Activated CD4-positive, alpha-beta T cell treated with anti-CD3 and anti-CD28 coated beads for 48 hours (primary cell): ENCODE results near the gene ADGB.
A peak's percentile ranks its signal among the peaks of the same experiment; 100 is the strongest.
"Not testable (repeated sequence)": the region's sequence is repeated elsewhere in the genome, so short reads cannot be mapped to it uniquely, and the experiment has no call there.

ENCODE experiments used
- DNase-seq: peaks from one replicate; pipeline ENCODE4 v3.0.0-alpha.2; 2020

ADGB gene

DNA sequence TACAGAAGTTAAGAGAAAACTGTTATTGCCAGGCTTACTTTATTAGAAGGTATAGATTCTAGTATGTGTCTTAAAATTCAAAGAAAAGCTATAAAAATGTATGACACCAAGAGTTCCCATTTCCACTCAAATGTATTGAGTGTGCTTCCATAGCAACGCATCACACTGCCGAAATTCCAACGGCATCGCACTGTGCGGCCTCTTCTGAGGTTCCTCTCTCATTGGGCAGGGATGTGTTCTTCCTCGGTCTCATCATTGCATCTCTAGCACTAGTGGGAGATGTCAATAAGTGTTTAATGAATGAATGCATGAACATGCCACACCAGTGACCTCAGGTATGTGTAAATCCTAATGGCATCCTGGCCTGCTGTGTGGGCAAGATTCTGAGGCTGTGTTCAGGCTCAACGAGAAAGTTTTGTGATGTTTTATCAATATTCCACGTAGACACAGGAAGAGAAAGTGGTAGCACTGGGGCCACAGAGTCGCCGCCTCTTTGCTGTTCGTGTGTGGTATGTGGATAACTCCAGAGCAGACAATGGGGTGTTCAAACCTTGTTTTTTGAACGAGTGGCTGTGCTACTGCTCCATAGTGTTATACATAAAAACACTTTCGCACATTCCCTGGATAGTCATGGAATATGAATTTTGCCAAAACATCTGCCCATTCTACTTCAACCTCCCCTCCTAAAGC lies 171.6 kb downstream of the ADGB start:
- peak; percentile 3 for DNase-seq

DNA sequence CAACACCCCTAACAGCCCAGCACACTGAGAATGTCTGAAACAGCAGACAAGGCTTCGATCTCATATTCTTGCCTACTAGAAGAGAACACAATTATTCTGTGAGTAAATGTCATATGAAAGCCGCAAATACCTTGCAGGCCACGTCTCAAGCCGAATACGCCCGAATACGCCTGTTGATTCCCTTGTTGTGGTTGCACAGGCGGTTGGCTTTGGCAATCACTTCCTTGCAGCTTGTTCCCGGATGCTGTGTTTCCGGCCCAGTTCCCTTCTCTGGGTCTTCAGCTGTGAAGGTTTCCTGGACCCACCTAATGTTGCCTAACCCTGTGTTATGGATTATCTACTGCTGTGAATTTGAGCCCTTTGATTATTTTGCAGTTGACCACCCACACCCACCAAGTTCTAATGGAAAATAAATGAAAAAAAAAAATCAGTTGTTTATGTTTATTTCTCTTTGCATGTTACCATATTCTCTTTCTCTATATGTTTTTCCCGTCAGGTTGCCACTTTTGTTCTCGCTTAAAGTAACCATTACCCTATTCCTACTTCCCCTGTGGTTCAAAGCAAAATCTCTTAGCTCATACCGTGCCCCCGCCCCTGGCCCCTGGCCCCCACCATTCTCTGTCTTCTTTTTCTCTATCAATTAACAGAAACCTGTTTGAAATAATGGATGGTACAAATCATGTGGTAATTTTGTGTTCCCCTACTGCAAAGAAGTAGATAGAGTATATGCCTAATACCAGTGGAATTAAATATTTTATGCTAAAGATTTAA lies 172.4 kb downstream of the ADGB start:
- peak; percentile 53 for DNase-seq

- no peak for DNase-seq
Observed at GRCh38 chr6:146775220-146775619, 176.4 kb downstream of the ADGB start.

DNA sequence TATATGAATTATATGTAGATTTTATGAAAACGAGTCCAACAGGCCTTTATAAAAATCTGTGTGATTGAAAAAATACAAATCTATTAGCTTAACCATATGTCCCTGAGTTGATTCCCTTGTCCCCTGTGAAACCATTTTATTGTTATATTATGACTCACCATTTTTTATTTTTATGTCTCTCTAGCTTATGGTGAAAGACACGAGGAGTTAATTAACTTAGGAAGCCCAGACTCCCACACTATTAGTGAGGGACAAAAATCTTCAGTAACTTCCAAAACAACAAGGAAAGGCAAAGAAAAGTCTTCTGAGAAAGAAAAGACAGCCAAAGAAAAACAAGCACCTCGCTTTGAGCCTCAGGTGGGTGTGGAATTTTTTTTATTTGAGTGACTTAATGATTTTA lies 183.1 kb downstream of the ADGB start:
- no peak for DNase-seq

DNA sequence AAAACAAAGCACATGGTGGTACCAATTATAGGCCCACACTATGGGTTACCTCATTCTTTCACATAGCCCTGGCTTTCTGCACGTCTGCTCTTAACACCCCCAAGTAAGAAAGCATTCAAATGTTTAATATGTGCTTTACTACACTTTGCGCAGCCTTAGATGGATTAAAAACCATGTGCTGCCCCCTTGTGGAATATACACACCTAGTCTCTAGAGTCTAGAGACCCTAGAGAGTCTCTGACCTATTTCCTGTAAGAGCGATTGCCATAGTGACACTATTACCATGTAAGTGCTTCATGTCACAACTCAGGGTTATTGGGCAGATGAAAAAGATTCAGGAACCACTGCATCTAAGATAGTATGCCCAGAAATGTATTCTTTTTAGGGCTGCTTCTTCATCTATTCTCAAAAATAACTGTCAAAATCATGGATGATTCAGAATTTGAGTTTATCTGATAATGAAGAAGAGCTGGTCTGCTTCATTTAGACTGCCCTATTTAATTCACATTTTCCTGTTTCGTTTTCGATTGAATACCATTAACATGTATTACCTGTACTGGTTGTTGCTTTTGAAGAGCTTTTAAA lies 186.3 kb downstream of the ADGB start:
- peak; percentile 46 for DNase-seq

DNA sequence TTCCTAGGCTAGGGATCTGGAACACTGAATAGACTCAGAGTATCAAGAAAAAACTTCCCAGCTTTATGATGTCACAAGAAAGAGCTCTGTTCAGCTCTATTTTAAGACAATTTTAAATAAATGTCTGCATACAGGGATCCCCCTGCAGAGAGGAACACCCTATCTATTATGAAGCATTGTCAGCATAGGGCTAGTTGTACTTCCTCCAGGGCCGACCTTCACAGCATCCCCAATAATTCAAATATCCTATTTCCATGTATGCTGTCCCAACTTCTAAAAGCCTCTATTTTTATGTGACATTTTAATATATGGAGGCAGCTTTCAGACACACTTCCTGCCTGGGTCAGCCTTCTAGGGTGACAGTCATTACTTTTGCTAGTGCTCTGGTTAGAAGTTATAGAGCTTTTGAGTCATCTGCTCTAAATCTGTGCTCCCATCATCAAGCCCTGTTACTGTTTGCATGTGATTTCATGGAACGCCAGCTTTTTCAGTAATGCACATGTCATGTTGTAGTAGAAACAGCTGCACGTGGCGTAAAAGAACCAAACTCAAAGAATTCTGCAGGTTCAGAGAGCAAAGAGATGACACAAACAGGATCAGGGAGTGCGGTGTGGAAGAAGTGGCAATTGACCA lies 189.2 kb downstream of the ADGB start:
- DNase-seq = no peak

GRCh38 chr6:146790561-146791091 lies 191.9 kb downstream of the ADGB start:
- no peak for DNase-seq

DNA sequence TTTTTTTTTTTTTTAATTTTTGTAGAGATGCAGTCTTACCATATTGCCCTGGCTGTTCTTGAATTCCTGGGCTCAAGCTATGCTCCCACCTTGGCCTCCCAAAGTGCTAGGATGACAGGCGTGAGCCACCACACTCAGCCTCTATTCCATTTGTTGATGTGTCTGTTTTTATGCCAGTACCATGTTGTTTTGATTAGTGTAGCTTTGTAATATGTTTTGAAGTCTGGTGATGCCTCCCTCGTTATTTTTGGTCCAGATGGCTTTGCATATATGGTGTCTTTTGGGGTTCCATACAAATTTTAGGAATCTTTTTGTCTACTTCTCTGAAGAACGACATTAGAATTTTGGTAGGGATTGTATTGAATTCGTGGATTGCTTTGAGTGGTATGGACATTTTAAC lies 193.2 kb downstream of the ADGB start:
- DNase-seq = no peak

DNA sequence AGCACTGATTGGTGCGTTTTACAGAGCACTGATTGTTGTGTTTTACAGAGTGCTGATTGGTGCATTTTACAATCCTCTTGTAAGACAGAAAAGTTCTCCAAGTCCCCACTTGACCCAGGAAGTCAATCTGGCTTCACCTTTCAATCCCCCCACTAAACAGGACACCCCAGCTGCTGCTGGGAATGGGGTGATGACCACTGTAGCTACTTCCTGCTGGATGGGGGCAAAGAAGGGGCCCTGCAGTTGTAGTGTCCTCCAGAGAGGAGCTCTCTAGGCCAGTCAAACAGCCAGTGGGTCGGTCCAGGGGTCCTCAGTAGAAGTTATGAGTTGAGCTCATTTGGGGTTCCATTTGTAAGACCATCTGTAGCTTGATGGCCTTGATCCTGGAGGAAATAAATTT lies 194.4 kb downstream of the ADGB start:
- DNase-seq = not testable (repeated sequence)

- no peak for DNase-seq
Observed at GRCh38 chr6:146795479-146796133, 196.8 kb downstream of the ADGB start.

DNA sequence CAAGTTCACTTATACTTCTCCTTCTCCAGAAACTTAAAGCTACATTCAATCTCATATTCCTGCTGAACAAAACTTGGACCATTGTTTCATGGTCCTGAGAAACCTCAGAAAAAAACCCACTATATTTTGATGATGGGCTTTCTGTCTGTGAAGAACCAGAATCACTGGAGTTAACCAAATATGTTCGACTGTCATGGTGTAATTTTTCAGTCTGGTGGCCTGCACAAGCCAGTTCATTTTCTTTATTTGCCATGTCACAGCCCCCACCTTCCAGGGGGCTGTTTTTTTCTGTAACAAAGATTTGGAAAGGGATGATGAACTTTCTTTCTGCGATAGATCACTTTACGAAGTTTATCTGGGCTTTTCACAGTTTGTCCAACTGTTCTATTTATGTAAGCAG lies 204.4 kb downstream of the ADGB start:
- DNase-seq = not testable (repeated sequence)

GRCh38 chr6:146803601-146804000 lies 204.8 kb downstream of the ADGB start:
- no peak for DNase-seq

DNA sequence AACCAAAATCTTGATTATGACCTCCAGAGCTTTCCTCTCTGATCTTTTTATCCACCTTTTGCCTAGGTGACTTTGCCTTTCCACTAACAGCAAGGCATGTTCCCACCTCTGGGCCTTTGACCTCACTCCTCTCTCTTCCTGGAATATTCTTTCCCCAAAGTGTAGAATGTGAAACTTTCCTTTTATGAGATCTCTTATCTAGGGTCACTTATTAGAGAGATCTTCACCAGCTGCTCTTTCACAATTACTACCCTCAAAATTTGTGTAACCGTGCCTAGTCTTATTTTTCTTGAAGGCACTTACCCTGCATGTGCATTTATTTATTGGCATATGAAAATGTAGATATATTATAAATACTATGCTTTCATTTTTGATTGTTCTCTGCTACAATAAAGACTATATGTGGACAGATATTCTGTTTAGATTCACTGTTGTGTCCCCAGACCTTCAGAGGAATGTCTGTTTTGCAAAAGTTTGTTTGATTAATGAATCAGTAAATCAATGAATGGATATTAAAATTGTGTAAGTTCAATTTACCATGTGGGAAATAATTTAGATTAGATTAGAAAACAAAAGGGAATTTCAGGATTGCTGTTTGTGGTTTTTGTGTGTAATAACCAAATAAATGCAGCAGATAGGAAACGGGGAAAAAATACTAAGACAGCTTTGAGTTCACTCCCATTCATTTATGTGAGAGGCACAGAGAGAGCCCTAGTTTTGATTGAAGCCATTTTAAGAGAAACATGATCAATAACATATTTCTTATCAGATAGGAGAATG lies 207.0 kb downstream of the ADGB start:
- no peak for DNase-seq

DNA sequence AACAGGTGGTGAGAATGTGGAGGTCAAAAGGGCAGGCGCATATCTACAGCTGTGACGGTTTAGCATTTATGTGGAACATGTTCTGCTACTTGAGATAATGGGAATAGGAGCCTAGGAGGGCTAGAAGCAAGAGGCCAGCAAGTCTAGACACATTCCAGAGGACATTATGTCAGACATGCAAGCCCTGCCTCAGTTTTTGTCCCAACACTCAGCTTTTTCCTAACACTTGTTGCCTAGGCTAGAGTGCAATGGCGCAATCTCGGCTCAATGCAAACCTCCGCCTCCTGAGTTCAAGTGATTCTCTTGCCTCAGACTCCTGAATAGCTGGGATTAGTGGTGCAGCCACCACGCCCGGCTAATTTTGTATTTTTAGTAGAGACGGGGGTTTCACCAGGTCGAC lies 210.2 kb downstream of the ADGB start:
- DNase-seq = not testable (repeated sequence)

GRCh38 chr6:146812811-146813321 lies 214.1 kb downstream of the ADGB start:
- not testable (repeated sequence) for DNase-seq

GRCh38 chr6:146813554-146813953 lies 214.8 kb downstream of the ADGB start:
- no peak for DNase-seq

DNA sequence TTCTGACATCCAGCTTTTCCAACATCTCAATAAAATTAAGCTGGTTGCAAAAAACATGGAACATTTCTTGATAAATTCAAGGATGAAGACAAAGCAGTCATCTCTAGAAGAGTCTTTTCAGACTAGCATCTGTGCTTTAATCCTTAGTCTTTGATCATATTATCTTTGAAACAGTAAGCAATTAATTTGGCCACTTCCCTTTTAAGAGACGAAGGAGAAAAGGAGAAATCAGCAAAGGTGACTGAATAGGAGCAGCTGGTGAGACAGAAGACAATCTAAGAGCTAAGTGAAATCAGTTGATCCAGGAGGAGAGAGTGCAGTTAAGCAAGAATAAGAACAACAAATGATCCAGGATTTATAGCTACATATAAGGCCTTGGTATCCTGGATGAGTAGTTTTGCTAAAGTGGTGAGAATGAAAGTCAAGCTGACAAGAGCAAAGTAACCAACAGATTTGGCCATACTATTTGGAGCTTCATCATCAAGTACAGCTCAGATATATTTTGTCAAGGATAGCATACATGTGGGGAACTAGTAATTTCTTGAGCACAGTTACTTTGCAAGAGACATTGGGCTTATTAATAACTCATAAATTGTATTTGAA lies 215.5 kb downstream of the ADGB start:
- DNase-seq = no peak

- DNase-seq = not testable (repeated sequence)
Observed at GRCh38 chr6:146815511-146816462, 217.0 kb downstream of the ADGB start.

GRCh38 chr6:146819596-146820320 lies 221.0 kb downstream of the ADGB start:
- no peak for DNase-seq
